Inferior parietal cortex (tissue), 1 donor: Measurements from ENCODE around the gene RTN4RL1.
"Not testable (repeated sequence)": the region's sequence is repeated elsewhere in the genome, so short reads cannot be mapped to it uniquely, and the experiment has no call there.

Source experiments
- DNase-seq: peaks from one replicate; pipeline ENCODE4 v3.0.0-alpha.2; 2016; ENCODE audit errors: extremely low spot score

Gene RTN4RL1

GRCh38 chr17:1896243-1897104, 128.7 kb downstream of the RTN4RL1 start:
- no peak for DNase-seq

- DNase-seq, result not testable (repeated sequence)
Observed at GRCh38 chr17:1895479-1895878, 129.7 kb downstream of the RTN4RL1 start.

GRCh38 chr17:1894753-1895339, 130.3 kb downstream of the RTN4RL1 start:
- DNase-seq, result no peak

GRCh38 chr17:1890758-1891450, 134.2 kb downstream of the RTN4RL1 start:
- no peak for DNase-seq

GRCh38 chr17:1888741-1889140, 136.4 kb downstream of the RTN4RL1 start:
- DNase-seq, result no peak
